ENCODE measurements around the gene OTOS.

The OTOS gene

DNA sequence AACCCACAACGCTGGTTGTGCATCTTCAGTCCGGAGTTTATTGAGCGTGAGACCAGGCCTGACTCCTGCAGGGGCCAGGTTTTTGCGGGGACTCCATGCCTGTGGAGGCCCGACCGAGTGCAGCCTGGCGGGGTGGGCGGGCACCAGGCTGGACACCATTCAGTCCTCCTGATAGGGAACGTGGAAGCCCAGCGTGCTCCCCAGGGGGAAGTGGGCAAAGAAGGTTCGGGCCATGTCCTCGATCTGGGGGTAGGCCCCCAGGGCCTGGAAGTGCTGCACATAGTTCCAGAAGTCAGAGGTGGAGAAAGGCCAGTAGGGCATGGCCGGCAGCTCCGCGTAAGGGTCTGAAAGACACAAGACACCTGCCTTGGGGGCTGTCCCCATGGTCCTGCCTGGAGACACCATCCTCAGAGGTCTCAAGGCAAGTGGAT, 1.4 kb downstream of the OTOS start:
- TF ChIP-seq POLR2AphosphoS5 (IDR thresholded peaks at IDR 0.05; ENCODE audit: low read depth, low read length) (no peak), SIN3A (IDR thresholded peaks at IDR 0.05; ENCODE audit: borderline replicate concordance, insufficient read depth, low read length) (no peak), FOXP2 (optimal IDR thresholded peaks at IDR 0.05; ENCODE audit: borderline replicate concordance, extremely low read depth, extremely low read length, insufficient read depth) (no peak), TAF1 (IDR thresholded peaks at IDR 0.05; ENCODE audit: borderline replicate concordance, insufficient read depth, low read length) (no peak)
- TF ChIP-seq, protein P1, sequence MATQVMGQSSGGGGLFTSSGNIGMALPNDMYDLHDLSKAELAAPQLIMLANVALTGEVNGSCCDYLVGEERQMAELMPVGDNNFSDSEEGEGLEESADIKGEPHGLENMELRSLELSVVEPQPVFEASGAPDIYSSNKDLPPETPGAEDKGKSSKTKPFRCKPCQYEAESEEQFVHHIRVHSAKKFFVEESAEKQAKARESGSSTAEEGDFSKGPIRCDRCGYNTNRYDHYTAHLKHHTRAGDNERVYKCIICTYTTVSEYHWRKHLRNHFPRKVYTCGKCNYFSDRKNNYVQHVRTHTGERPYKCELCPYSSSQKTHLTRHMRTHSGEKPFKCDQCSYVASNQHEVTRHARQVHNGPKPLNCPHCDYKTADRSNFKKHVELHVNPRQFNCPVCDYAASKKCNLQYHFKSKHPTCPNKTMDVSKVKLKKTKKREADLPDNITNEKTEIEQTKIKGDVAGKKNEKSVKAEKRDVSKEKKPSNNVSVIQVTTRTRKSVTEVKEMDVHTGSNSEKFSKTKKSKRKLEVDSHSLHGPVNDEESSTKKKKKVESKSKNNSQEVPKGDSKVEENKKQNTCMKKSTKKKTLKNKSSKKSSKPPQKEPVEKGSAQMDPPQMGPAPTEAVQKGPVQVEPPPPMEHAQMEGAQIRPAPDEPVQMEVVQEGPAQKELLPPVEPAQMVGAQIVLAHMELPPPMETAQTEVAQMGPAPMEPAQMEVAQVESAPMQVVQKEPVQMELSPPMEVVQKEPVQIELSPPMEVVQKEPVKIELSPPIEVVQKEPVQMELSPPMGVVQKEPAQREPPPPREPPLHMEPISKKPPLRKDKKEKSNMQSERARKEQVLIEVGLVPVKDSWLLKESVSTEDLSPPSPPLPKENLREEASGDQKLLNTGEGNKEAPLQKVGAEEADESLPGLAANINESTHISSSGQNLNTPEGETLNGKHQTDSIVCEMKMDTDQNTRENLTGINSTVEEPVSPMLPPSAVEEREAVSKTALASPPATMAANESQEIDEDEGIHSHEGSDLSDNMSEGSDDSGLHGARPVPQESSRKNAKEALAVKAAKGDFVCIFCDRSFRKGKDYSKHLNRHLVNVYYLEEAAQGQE (IDR thresholded peaks at IDR 0.05; ENCODE audit: insufficient read depth in 1 of 2, low read depth in 2 of 2, low read length in 2 of 2): no peak

DNA sequence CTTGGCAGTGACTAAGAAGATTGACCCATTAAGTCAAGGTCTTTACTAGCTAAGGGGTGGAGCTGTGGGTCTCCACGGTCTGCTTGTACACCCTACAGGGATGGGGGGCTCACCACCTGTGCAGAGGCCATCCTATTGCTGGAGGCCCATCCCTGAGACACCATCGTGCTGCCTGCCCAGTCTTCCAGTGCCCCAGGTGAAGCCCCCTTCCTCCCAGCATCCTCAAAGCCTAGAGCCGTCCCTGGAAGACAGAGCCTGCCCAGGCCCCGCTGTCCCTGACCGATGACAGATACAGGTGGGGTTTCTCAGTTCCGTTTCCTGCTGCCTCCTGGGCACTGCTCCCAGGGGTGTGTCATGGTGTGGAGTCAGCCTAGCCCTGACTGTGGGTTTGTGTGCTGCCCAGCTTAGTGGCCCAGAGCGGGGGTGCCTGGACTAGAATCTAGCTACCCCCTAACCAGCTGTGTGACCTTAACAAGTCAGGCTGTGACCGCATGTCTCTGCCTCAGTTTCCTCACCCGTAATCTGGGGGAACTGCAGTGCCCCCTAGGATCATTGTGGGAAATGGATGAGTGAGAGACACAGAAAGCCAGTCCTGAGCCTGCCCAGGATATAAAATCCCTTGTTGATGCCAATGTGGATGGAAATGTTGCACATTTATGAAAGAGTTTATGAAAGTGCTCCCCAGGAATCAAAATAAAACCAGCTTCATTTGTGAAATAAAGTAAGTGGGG, 2.0 kb downstream of the OTOS start:
- TF ChIP-seq FOXP2 (optimal IDR thresholded peaks at IDR 0.05; ENCODE audit: borderline replicate concordance, extremely low read depth, extremely low read length, insufficient read depth): no peak
- TF ChIP-seq SIN3A (IDR thresholded peaks at IDR 0.05; ENCODE audit: borderline replicate concordance, insufficient read depth, low read length): no peak
- TF ChIP-seq POLR2AphosphoS5 (IDR thresholded peaks at IDR 0.05; ENCODE audit: low read depth, low read length): no peak
- TF ChIP-seq, protein P1 (IDR thresholded peaks at IDR 0.05; ENCODE audit: insufficient read depth in 1 of 2, low read depth in 2 of 2, low read length in 2 of 2): no peak
- no peak for TF ChIP-seq TAF1 (IDR thresholded peaks at IDR 0.05; ENCODE audit: borderline replicate concordance, insufficient read depth, low read length)

DNA sequence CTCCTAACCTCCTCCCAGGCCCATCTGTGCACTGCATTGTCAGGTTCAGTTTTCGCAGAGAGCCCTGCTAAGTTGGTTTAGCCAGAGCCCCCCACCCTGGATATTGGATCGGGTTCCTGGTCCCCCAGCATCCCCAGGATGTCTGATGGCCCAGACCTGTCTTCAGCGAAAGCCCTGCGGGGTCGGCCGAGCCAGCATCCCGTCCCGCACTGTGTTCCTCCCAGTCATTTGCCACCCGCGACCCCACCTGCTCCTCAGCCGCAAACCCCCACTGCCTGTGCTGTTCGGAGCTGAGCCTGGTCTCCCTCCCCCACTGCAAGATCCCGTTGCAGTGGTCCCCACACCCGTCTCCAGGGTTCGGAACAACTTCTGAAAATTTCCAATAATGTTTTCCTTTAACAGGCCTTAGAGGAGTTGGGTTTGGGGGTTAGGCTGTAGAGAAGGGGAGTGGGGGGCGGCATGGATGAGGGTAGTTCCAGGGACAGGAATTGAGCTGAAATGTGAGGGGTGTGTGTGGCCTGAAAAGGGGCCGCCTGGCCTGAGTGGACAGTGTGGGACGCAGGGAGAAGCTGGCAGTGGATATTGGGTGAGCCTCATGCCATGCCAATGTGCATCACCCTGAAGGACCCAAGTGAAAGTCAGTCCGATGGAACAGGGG, 2.7 kb downstream of the OTOS start:
- no peak for TF ChIP-seq FOXP2 (optimal IDR thresholded peaks at IDR 0.05; ENCODE audit: borderline replicate concordance, extremely low read depth, extremely low read length, insufficient read depth)
- TF ChIP-seq TAF1 (IDR thresholded peaks at IDR 0.05; ENCODE audit: borderline replicate concordance, insufficient read depth, low read length): no peak
- TF ChIP-seq, protein P1 (IDR thresholded peaks at IDR 0.05; ENCODE audit: insufficient read depth in 1 of 2, low read depth in 2 of 2, low read length in 2 of 2): no peak
- no peak for TF ChIP-seq POLR2AphosphoS5 (IDR thresholded peaks at IDR 0.05; ENCODE audit: low read depth, low read length)

DNA sequence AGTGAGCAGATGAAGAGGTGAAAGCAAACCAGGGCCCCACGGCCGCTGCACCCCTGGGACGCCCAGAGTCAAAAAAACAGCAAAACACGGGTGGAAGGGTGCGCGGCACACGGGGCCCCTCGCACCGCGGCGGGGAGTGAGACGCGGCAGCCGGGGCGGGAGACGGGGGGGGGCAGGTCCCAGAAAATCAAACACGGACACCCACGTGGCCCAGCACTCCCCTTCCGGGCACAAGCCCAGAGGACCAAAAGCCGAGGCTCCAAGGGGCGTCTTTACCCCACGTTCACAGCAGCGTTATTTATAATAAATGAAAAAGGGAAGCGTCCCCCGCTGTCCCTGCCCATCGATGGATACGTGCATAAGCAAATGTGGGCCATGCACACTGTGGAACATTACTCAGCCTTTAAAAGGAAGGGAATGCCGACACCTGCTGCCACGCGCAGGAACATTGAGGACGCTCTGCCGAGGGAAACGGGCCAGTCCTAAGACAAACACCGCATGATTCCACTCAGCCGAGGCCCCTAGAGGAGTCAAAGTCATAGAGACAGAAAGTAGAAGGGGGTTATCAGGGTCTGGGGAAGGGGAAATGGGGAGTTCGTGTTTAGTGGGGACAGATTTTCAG, 3.7 kb downstream of the OTOS start:
- TF ChIP-seq POLR2AphosphoS5 (IDR thresholded peaks at IDR 0.05; ENCODE audit: low read depth, low read length) (no peak), SIN3A (IDR thresholded peaks at IDR 0.05; ENCODE audit: borderline replicate concordance, insufficient read depth, low read length) (no peak), TAF1 (IDR thresholded peaks at IDR 0.05; ENCODE audit: borderline replicate concordance, insufficient read depth, low read length) (no peak), FOXP2 (optimal IDR thresholded peaks at IDR 0.05; ENCODE audit: borderline replicate concordance, extremely low read depth, extremely low read length, insufficient read depth) (no peak)
- TF ChIP-seq, protein P1 (IDR thresholded peaks at IDR 0.05; ENCODE audit: insufficient read depth in 1 of 2, low read depth in 2 of 2, low read length in 2 of 2): no peak
